VCaP (cell line): ENCODE data around the gene C2orf15.
A peak's percentile ranks its signal among the peaks of the same experiment; 100 is the strongest.

Source experiments
- H3K27ac ChIP-seq: fragments of 450-650 bp; 2 replicates; pipeline ENCODE4 v1.5.1; 2017
- CTCF ChIP-seq: fragments of 450-650 bp; conservative IDR thresholded peaks from 2 replicates; pipeline ENCODE4 v1.5.1; 2017; ENCODE audit warnings: mild to moderate bottlenecking, moderate library complexity

The C2orf15 gene

GRCh38 chr2:99141110-99142108 lies at the start of gene C2orf15:
Gene C2orf15, plus strand, starts transcription at chr2:99141707. Its CDS starts 8,852 bp downstream, at chr2:99150559.
- TF ChIP-seq CTCF, result no peak
- H3K27ac ChIP-seq, result peak within 1 kb of the TSS; percentile 85

GRCh38 chr2:99096728-99097127 lies 44.8 kb upstream of the C2orf15 start:
- no peak overlapping the region for H3K27ac ChIP-seq
- TF ChIP-seq CTCF, result no peak

GRCh38 chr2:99101697-99102096 lies 39.8 kb upstream of the C2orf15 start:
- no peak overlapping the region for H3K27ac ChIP-seq

GRCh38 chr2:99104006-99104405 lies 37.5 kb upstream of the C2orf15 start:
- no peak for TF ChIP-seq CTCF
- H3K27ac ChIP-seq, result no peak overlapping the region

More at GRCh38 chr2:99101697-99102096, 39.8 kb upstream of the C2orf15 start:
- TF ChIP-seq CTCF, result no peak

GRCh38 chr2:99106913-99107312 lies 34.6 kb upstream of the C2orf15 start:
- no peak for TF ChIP-seq CTCF
- no peak overlapping the region for H3K27ac ChIP-seq

- H3K27ac ChIP-seq, result no peak overlapping the region
- no peak for TF ChIP-seq CTCF
These were observed 30.3 kb upstream of the C2orf15 start for GRCh38 chr2:99111236-99111635.

GRCh38 chr2:99111945-99112344 lies 29.6 kb upstream of the C2orf15 start:
- TF ChIP-seq CTCF, result no peak

More at GRCh38 chr2:99111945-99112344, 29.6 kb upstream of the C2orf15 start:
- H3K27ac ChIP-seq, result no peak overlapping the region
